ENCODE results near the gene CCT7.

DNA sequence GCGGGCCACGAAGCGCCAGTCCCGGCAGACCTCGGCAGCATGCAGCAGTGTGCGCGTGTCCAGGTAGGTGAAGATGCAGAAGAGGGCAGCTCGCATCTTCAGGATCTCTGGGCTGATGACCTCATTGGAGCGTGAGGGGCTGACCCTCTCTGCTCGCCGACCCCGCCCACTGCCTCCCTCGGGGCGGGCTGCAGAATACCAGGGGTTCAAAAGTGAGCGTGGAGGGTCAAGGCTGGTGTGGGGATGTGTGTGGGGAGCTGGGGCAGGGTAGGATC lies 30.2 kb downstream of the CCT7 start:
- TF ChIP-seq, protein P1, sequence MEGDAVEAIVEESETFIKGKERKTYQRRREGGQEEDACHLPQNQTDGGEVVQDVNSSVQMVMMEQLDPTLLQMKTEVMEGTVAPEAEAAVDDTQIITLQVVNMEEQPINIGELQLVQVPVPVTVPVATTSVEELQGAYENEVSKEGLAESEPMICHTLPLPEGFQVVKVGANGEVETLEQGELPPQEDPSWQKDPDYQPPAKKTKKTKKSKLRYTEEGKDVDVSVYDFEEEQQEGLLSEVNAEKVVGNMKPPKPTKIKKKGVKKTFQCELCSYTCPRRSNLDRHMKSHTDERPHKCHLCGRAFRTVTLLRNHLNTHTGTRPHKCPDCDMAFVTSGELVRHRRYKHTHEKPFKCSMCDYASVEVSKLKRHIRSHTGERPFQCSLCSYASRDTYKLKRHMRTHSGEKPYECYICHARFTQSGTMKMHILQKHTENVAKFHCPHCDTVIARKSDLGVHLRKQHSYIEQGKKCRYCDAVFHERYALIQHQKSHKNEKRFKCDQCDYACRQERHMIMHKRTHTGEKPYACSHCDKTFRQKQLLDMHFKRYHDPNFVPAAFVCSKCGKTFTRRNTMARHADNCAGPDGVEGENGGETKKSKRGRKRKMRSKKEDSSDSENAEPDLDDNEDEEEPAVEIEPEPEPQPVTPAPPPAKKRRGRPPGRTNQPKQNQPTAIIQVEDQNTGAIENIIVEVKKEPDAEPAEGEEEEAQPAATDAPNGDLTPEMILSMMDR (IDR thresholded peaks at IDR 0.05), result no peak
- no peak for TF ChIP-seq POLR2A (IDR thresholded peaks at IDR 0.05)
